Measurements from ENCODE around the gene RRP1.

- TF ChIP-seq CTCF (IDR thresholded peaks at IDR 0.05) (no peak), EP300 (IDR thresholded peaks at IDR 0.05) (no peak), POLR2A (IDR thresholded peaks at IDR 0.05) (no peak)
Measured at GRCh38 chr21:43774163-43774562, 15.2 kb upstream of the RRP1 start.
